HL-60 (cell line): Measurements from ENCODE around the gene SMURF2.

Experiments used
- DNase-seq, 2 experiments: peaks; one replicate each; pipeline ENCODE4 v3.0.0-alpha.2; 2010 to 2020; ENCODE audit warnings: low read depth in 1 of 2, low spot score in 1 of 2
- H3K27ac ChIP-seq: fragments of 250-450 bp; sonication (Bioruptor Pico); replicated peaks from 2 replicates; pipeline ENCODE4 v1.5.1; 2020; ENCODE audit warnings: mild to moderate bottlenecking, moderate library complexity
- H3K27me3 ChIP-seq: fragments of 250-450 bp; sonication (Bioruptor Pico); 2 replicates; pipeline ENCODE4 v1.5.1; 2021; ENCODE audit warnings: mild to moderate bottlenecking, moderate library complexity; ENCODE audit not compliant: insufficient read depth, poor library complexity, severe bottlenecking
- H3K4me3 ChIP-seq: replicated peaks from 2 replicates; pipeline ENCODE4 v1.5.1; 2011; ENCODE audit warnings: mild to moderate bottlenecking, control low read depth, low read length; ENCODE audit not compliant: insufficient read depth
- CTCF ChIP-seq: IDR thresholded peaks from one replicate; pipeline ENCODE4 v1.5.1; 2011; ENCODE audit warnings: low read length, control low read depth, inconsistent platforms; ENCODE audit not compliant: insufficient read depth
- GABPA ChIP-seq: IDR thresholded peaks from 2 replicates; pipeline ENCODE4 v1.6.1; 2012; ENCODE audit warnings: low read depth
- POLR2AphosphoS5 ChIP-seq: IDR thresholded peaks from 2 replicates; pipeline ENCODE4 v1.6.1; 2012; ENCODE audit warnings: low read depth
- SPI1 ChIP-seq: IDR thresholded peaks from 2 replicates; pipeline ENCODE4 v1.6.1; 2012; ENCODE audit warnings: low read depth, mild to moderate bottlenecking, borderline replicate concordance
- TF ChIP-seq, protein P1 (sequence below): IDR thresholded peaks from 2 replicates; pipeline ENCODE4 v1.6.1; 2012; ENCODE audit warnings: low read depth; ENCODE audit not compliant: insufficient replicate concordance

The SMURF2 gene

DNA sequence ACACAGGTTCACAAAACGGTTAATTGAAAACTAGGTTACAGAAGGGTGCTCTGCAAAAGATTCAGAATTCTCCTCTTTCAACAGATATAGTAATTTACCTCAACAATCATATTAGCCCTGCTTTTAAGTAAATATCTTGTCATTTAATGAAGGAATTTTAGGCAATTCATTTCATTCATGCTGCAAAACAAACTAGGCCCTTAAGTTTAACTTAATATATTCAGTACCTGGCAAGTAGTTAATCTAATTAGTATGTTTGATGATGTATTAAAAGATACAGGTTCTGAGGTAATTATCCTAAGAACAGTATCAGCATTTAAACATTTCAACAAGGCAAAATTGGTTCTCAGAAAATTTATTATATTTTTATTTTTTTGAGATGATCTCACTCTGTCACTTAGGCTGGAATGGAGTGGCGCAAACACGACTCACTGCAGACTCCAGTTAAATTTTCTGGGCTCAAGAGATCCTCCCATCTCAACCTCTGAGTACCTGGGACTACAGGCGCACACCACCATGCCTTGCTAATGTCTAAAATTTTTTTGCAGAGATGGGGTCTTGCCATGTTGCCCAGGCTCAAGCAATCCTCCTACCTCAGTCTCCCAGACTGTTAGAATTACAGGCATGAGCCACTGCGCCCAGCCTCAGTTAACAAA lies 44.9 kb downstream of the SMURF2 start:
- Histone ChIP-seq H3K4me3 (no peak overlapping the region), H3K27ac (no peak overlapping the region), H3K27me3 (no peaks in the 10 kb centered on the region)
- DNase-seq, result no peak
- no peak for TF ChIP-seq CTCF
- TF ChIP-seq POLR2AphosphoS5, result no peak
- no peak for TF ChIP-seq SPI1
- TF ChIP-seq, protein P1, sequence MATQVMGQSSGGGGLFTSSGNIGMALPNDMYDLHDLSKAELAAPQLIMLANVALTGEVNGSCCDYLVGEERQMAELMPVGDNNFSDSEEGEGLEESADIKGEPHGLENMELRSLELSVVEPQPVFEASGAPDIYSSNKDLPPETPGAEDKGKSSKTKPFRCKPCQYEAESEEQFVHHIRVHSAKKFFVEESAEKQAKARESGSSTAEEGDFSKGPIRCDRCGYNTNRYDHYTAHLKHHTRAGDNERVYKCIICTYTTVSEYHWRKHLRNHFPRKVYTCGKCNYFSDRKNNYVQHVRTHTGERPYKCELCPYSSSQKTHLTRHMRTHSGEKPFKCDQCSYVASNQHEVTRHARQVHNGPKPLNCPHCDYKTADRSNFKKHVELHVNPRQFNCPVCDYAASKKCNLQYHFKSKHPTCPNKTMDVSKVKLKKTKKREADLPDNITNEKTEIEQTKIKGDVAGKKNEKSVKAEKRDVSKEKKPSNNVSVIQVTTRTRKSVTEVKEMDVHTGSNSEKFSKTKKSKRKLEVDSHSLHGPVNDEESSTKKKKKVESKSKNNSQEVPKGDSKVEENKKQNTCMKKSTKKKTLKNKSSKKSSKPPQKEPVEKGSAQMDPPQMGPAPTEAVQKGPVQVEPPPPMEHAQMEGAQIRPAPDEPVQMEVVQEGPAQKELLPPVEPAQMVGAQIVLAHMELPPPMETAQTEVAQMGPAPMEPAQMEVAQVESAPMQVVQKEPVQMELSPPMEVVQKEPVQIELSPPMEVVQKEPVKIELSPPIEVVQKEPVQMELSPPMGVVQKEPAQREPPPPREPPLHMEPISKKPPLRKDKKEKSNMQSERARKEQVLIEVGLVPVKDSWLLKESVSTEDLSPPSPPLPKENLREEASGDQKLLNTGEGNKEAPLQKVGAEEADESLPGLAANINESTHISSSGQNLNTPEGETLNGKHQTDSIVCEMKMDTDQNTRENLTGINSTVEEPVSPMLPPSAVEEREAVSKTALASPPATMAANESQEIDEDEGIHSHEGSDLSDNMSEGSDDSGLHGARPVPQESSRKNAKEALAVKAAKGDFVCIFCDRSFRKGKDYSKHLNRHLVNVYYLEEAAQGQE, result no peak
- TF ChIP-seq GABPA, result no peak

DNA sequence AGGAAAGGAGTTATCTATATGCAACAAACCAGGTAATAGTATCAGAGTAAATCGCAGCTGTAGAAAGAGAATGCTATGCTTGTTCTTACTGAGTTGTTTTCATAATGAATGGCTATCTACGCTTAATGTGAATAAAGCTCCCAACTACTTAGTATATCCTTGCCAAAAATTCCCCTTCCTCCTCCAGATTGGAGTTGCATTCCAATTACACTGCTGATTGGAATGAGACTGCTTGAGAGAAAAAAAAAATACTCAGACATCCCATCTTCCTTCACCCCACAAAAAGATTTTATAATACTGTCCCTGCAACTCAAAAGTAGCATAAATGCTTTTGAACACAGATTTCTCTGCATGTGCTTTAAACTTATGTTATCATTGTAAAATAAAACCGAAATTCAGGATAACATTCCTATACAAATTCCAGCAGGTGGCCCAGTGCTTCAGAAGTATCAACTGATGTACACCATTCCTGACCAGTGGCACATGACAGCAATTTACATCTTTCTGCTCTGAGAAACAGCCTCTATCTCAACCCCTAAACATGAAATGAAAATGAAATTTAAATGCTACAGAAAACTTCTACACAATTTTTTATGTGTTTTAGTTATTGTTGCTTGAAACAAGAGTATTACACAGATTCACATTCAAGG lies 47.0 kb downstream of the SMURF2 start:
- Histone ChIP-seq H3K27me3 (no peaks in the 10 kb centered on the region), H3K4me3 (no peak overlapping the region), H3K27ac (no peak overlapping the region)
- no peak for DNase-seq
- TF ChIP-seq SPI1 (no peak), CTCF (no peak), GABPA (no peak), POLR2AphosphoS5 (no peak)
- TF ChIP-seq, protein P1, result no peak

DNA sequence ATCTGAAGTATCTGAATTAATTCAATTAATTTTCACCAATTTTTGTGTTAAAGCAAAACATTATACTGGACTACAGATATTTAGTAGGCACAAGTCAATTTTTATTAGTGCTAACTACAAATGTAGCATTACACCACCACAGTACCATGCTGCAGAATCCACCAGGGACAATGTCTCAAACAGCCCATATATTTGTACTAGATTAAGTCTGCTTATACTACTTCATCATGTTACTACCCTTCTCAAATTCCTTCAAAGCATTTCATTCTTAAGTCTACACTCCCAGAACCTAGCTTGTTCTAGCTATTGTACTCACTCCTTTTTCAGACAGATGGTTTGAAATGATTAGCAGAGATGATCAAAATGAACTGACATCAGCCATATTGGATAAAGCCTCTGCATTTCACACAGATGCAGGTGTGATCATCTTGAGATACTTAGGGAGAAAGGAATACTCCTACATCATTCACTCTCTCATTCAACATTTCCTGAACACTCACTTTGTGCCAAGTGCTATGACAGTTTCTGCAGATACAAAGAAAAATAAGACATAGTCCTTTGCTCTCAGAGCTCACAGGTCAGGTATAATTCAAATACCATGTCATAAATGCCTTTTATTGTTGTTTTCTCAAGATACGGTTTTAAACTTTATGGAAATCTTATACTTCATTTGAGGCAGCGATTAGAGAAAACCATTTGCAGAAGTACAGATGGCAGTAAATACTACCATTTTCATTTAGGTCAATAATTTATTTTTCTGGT lies 47.7 kb downstream of the SMURF2 start:
- no peak overlapping the region for H3K27ac ChIP-seq
- TF ChIP-seq CTCF (no peak), GABPA (no peak), POLR2AphosphoS5 (no peak), SPI1 (no peak)
- TF ChIP-seq, protein P1, result no peak
- no peak overlapping the region for H3K4me3 ChIP-seq
- H3K27me3 ChIP-seq, result no peaks in the 10 kb centered on the region
- DNase-seq, result no peak
